G401 (cell line): ENCODE measurements around the gene INPP5A. TPM values are rescaled to one million over a fixed set of nuclear protein-coding genes. Genes with fewer than 3 reads are reported as not detected.

Experiments
- DNase-seq: peaks from one replicate; pipeline ENCODE4 v3.0.0-alpha.2; 2015; ENCODE audit warnings: low spot score
- in situ Hi-C: cut with HindIII; loops from 2 replicates; pipeline ENCODE4 v1.10.0; 2016; ENCODE audit warnings: low sequenced_read_pairs, mixed read lengths
- total RNA-seq: library from RNA; depleted of rRNA; stranded (reverse); fragments of >200 nt; shearing (Covaris generic); gene quantifications from 2 replicates; pipeline ENCODE4 v1.2.3, GENCODE V29; 2014

INPP5A gene
- total RNA-seq, 1 experiment from 2014 or later, result 44.3 TPM

GRCh38 chr10:132685101-132685891 is 147.7 kb downstream of the INPP5A start:
- no peak for DNase-seq
- in situ Hi-C loops, result no loop called here

GRCh38 chr10:132685921-132686680 is 148.5 kb downstream of the INPP5A start:
- in situ Hi-C loops, result no loop called here
- DNase-seq, result no peak

- no peak for DNase-seq
- in situ Hi-C loops, result no loop called here
Observed at GRCh38 chr10:132687181-132687892, 149.8 kb downstream of the INPP5A start.

- no peak for DNase-seq
- in situ Hi-C loops, result no loop called here
Observed at GRCh38 chr10:132687893-132688579, 150.4 kb downstream of the INPP5A start.

- in situ Hi-C loops, result no loop called here
- DNase-seq, result no peak
Observed at GRCh38 chr10:132688580-132689420, 151.2 kb downstream of the INPP5A start.

GRCh38 chr10:132689721-132690360 is 152.3 kb downstream of the INPP5A start:
- no peak for DNase-seq
- in situ Hi-C loops, result no loop called here

GRCh38 chr10:132690401-132690800 is 152.8 kb downstream of the INPP5A start:
- in situ Hi-C loops, result no loop called here
- no peak for DNase-seq

- in situ Hi-C loops, result no loop called here
- DNase-seq, result no peak
Observed at GRCh38 chr10:132690821-132691610, 153.4 kb downstream of the INPP5A start.

GRCh38 chr10:132691711-132692153 is 154.1 kb downstream of the INPP5A start:
- in situ Hi-C loops, result no loop called here
- DNase-seq, result no peak

- in situ Hi-C loops, result no loop called here
- no peak for DNase-seq
Observed at GRCh38 chr10:132692311-132692710, 154.7 kb downstream of the INPP5A start.

GRCh38 chr10:132693676-132694075 is 156.1 kb downstream of the INPP5A start:
- no peak for DNase-seq
- in situ Hi-C loops, result no loop called here

GRCh38 chr10:132696204-132696603 is 158.6 kb downstream of the INPP5A start:
- DNase-seq, result no peak

GRCh38 chr10:132696728-132697577 is 159.4 kb downstream of the INPP5A start:
- in situ Hi-C loops, result no loop called here
- no peak for DNase-seq

More at GRCh38 chr10:132696204-132696603, 158.6 kb downstream of the INPP5A start:
- in situ Hi-C loops, result no loop called here

GRCh38 chr10:132697578-132698200 is 160.1 kb downstream of the INPP5A start:
- in situ Hi-C loops, result no loop called here

GRCh38 chr10:132698211-132698751 is 160.7 kb downstream of the INPP5A start:
- in situ Hi-C loops, result no loop called here
- DNase-seq, result peak; percentile 40

More at GRCh38 chr10:132697578-132698200, 160.1 kb downstream of the INPP5A start:
- DNase-seq, result no peak
